Motor neuron (in vitro differentiated cells): ENCODE data around the gene SORCS1. TPM values are rescaled to one million over a fixed set of nuclear protein-coding genes. Genes with fewer than 3 reads are reported as not detected.

Source experiments
- ATAC-seq, 8 experiments: fragments of 200-7000 bp; cut with Tn5 transposase; replicated peaks in 6 of 8; 2 replicates each; pipeline ENCODE4 v1.8.0; 2021; ENCODE audit warnings: mild to moderate bottlenecking in 8 of 8, moderate library complexity in 8 of 8
- H3K27ac ChIP-seq, 2 donors: fragments of 250-450 bp; sonication (Bioruptor Pico); 2 replicates each; pipeline ENCODE4 v1.9.0; 2021; ENCODE audit warnings: antibody characterized with exemption in 2 of 2, mild to moderate bottlenecking in 2 of 2, moderate library complexity in 1 of 2
- H3K4me1 ChIP-seq, 2 donors: fragments of 250-450 bp; sonication (Bioruptor Pico); replicated peaks in 1 of 2; 2 replicates each; pipeline ENCODE4 v1.6.1; 2021; ENCODE audit warnings: antibody characterized with exemption in 2 of 2, mild to moderate bottlenecking in 2 of 2, moderate library complexity in 1 of 2
- H3K4me3 ChIP-seq, 5 donors: fragments of 250-450 bp; sonication (Bioruptor Pico); 2 replicates each; pipeline ENCODE4 v1.9.0; 2021; ENCODE audit warnings: antibody characterized with exemption in 5 of 5, mild to moderate bottlenecking in 5 of 5, moderate library complexity in 4 of 5
- WGBS, 10 experiments: fragments of 450-650 bp; shearing (Covaris generic); methylation state at CpG; one replicate each; pipeline ENCODE4 v1.0.0; 2022; 5-methylcytosine and 5-hydroxymethylcytosine counted together
- in situ Hi-C, 9 experiments: fragments of 400-800 bp; cut with MboI; loops; one replicate each; pipeline ENCODE4 v1.15.0; 2021; ENCODE audit warnings: low sequenced_read_pairs in 9 of 9, low pct_unique_long_range_greater_than_20kb in 2 of 9; ENCODE audit not compliant: unreplicated experiment in 9 of 9
- total RNA-seq, 8 experiments: library from RNA; unstranded; fragments of 300-600 nt; gene quantifications; 2 replicates each; pipeline versions ENCODE4 v1.2.3 to v1.2.4, GENCODE V29; 2022

SORCS1 gene
- total RNA-seq, 8 experiments from 2014 or later, result 0.27 to 17.0 (median 11.0) TPM

- peak; percentile 70 to 95 (median 84) for ATAC-seq
- in situ Hi-C loops, result no loop called here
- Histone ChIP-seq H3K4me3 (no peak overlapping the region), H3K4me1 (peaks cover 3 to 13% of the 10 kb centered on the region in 2 donors), H3K27ac (no peak overlapping the region)
- 0 to 100% (median 44%) methylated on average over 1 to 7 of the region's 9 CpGs; no CpG with 5 or more reads in 1 of the 10 experiments for WGBS, 10 experiments
These were observed 458.8 kb downstream of the SORCS1 start for GRCh38 chr10:106705681-106706100.

- peak in 3 of 8 experiments; percentile 22 to 57 (median 36) for ATAC-seq
- WGBS, 10 experiments, result 8 to 67% (median 43%) methylated on average over 1 to 2 of the region's 2 CpGs; no CpG with 5 or more reads in 3 of the 10 experiments
- no peak overlapping the region for H3K4me3 ChIP-seq
- H3K27ac ChIP-seq, result peak overlapping the region in 1 of 2 donors; percentile 36
- in situ Hi-C loops, result no loop called here
- peaks cover 11 to 12% of the 10 kb centered on the region in 2 donors for H3K4me1 ChIP-seq
These were observed 468.3 kb downstream of the SORCS1 start for GRCh38 chr10:106696239-106696638.

- H3K4me3 ChIP-seq, result no peak overlapping the region
- ATAC-seq, result no peak
- WGBS, 10 experiments, result 11 to 100% (median 92%) methylated on average over 1 of the region's 1 CpG; no CpG with 5 or more reads in 3 of the 10 experiments
- no peak overlapping the region for H3K27ac ChIP-seq
- in situ Hi-C loops, result no loop called here
- peaks cover 11 to 12% of the 10 kb centered on the region in 2 donors for H3K4me1 ChIP-seq
These were observed 469.8 kb downstream of the SORCS1 start for GRCh38 chr10:106694696-106695095.

GRCh38 chr10:106682175-106682574, 482.3 kb downstream of the SORCS1 start:
- Histone ChIP-seq H3K27ac (no peak overlapping the region), H3K4me1 (peaks cover 0 to 30% of the 10 kb centered on the region in 2 donors), H3K4me3 (no peak overlapping the region)
- ATAC-seq, result peak in 2 of 8 experiments; percentile 20 to 42
- in situ Hi-C loops, result no loop called here

- 0 to 93% (median 71%) methylated on average over 1 to 2 of the region's 2 CpGs; no CpG with 5 or more reads in 1 of the 10 experiments for WGBS, 10 experiments
- in situ Hi-C loops, result no loop called here
These were observed 484.4 kb downstream of the SORCS1 start for GRCh38 chr10:106680061-106680460.

GRCh38 chr10:106679314-106679713, 485.2 kb downstream of the SORCS1 start:
- Histone ChIP-seq H3K4me3 (no peak overlapping the region), H3K4me1 (peaks cover 0 to 19% of the 10 kb centered on the region in 2 donors), H3K27ac (no peak overlapping the region)
- ATAC-seq, result no peak
- in situ Hi-C loops, result no loop called here

More at GRCh38 chr10:106680061-106680460, 484.4 kb downstream of the SORCS1 start:
- Histone ChIP-seq H3K4me1 (peaks cover 0 to 25% of the 10 kb centered on the region in 2 donors), H3K27ac (no peak overlapping the region), H3K4me3 (no peak overlapping the region)
- ATAC-seq, result no peak

- 8 to 100% (median 72%) methylated on average over 1 to 6 of the region's 6 CpGs; no CpG with 5 or more reads in 2 of the 10 experiments for WGBS, 10 experiments
- Histone ChIP-seq H3K27ac (no peak overlapping the region), H3K4me1 (peaks cover 0 to 21% of the 10 kb centered on the region in 2 donors), H3K4me3 (no peak overlapping the region)
- ATAC-seq, result no peak
- in situ Hi-C loops, result no loop called here
These were observed 491.9 kb downstream of the SORCS1 start for GRCh38 chr10:106672517-106673175.

- Histone ChIP-seq H3K27ac (no peak overlapping the region), H3K4me3 (no peak overlapping the region), H3K4me1 (no peaks in the 10 kb centered on the region)
- ATAC-seq, result no peak
- 17 to 100% (median 70%) methylated on average over 1 to 2 of the region's 3 CpGs; no CpG with 5 or more reads in 2 of the 10 experiments for WGBS, 10 experiments
- in situ Hi-C loops, result no loop called here
These were observed 502.8 kb downstream of the SORCS1 start for GRCh38 chr10:106661767-106662140.

GRCh38 chr10:106661133-106661766, 503.3 kb downstream of the SORCS1 start:
- in situ Hi-C loops, result no loop called here
- no peak for ATAC-seq
- Histone ChIP-seq H3K27ac (no peak overlapping the region), H3K4me3 (no peak overlapping the region), H3K4me1 (no peaks in the 10 kb centered on the region)
- WGBS, 10 experiments, result 22 to 100% (median 86%) methylated on average over 1 to 5 of the region's 5 CpGs; no CpG with 5 or more reads in 1 of the 10 experiments

GRCh38 chr10:106660550-106660949, 504.0 kb downstream of the SORCS1 start:
- in situ Hi-C loops, result no loop called here
- Histone ChIP-seq H3K4me3 (no peak overlapping the region), H3K27ac (no peak overlapping the region), H3K4me1 (peaks cover 0 to 6% of the 10 kb centered on the region in 2 donors)
- 0 to 100% (median 83%) methylated on average over 1 to 3 of the region's 3 CpGs; no CpG with 5 or more reads in 1 of the 10 experiments for WGBS, 10 experiments
- ATAC-seq, result no peak

- in situ Hi-C loops, result no loop called here
These were observed 508.9 kb downstream of the SORCS1 start for GRCh38 chr10:106655636-106656035.

GRCh38 chr10:106655165-106655564, 509.3 kb downstream of the SORCS1 start:
- Histone ChIP-seq H3K27ac (no peak overlapping the region), H3K4me1 (peaks cover 0 to 10% of the 10 kb centered on the region in 2 donors), H3K4me3 (no peak overlapping the region)
- in situ Hi-C loops, result no loop called here
- peak in 2 of 8 experiments; percentile 3 to 36 for ATAC-seq

More at GRCh38 chr10:106655636-106656035, 508.9 kb downstream of the SORCS1 start:
- WGBS, 10 experiments, result 0 to 100% (median 80%) methylated on average over 1 to 3 of the region's 3 CpGs; no CpG with 5 or more reads in 1 of the 10 experiments
- H3K4me1 ChIP-seq, result peaks cover 0 to 10% of the 10 kb centered on the region in 2 donors
- no peak overlapping the region for H3K27ac ChIP-seq
- peak in 4 of 8 experiments; percentile 24 to 77 (median 60) for ATAC-seq
- H3K4me3 ChIP-seq, result no peak overlapping the region

GRCh38 chr10:106652279-106652678, 512.2 kb downstream of the SORCS1 start:
- WGBS, 10 experiments, result 36 to 100% (median 88%) methylated on average over 1 to 9 of the region's 9 CpGs; no CpG with 5 or more reads in 1 of the 10 experiments
- Histone ChIP-seq H3K4me3 (no peak overlapping the region), H3K4me1 (peaks cover 0 to 10% of the 10 kb centered on the region in 2 donors), H3K27ac (no peak overlapping the region)
- peak in 1 of 8 experiments; percentile 34 for ATAC-seq
- in situ Hi-C loops, result no loop called here
